ENCODE measurements around the gene PPP1R14B. TPM values are rescaled to one million over a fixed set of nuclear protein-coding genes. Genes with fewer than 3 reads are reported as not detected.

Gene PPP1R14B
- total and polyA plus RNA-seq, 2 of the 13 experiments (the other 11 are each of a cell fraction or from before 2014, with no cell fraction given) = 110 to 148 TPM

- TF ChIP-seq XRCC5 (optimal IDR thresholded peaks at IDR 0.05; ENCODE audit: low read length) (no peak), ZFX (CRISPR knock-in tag; IDR thresholded peaks at IDR 0.05; ENCODE audit: low read depth) (peak; percentile 59; the same call in 1 of the 2 replicates), ZNF572 (CRISPR knock-in tag; IDR thresholded peaks at IDR 0.05) (no peak), ZNF513 (CRISPR knock-in tag; conservative IDR thresholded peaks at IDR 0.05) (no peak), FOXA1 (IDR thresholded peaks at IDR 0.05) (no peak), FOXA1 (CRISPR knock-in tag; IDR thresholded peaks at IDR 0.05) (no peak), ZNF75D (CRISPR knock-in tag; IDR thresholded peaks at IDR 0.05; ENCODE audit: borderline replicate concordance) (no peak), AFF4 (CRISPR knock-in tag; IDR thresholded peaks at IDR 0.05) (no peak), KDM3A (CRISPR knock-in tag; IDR thresholded peaks at IDR 0.05; ENCODE audit: low read depth) (no peak; the same call in 1 of the 2 replicates), SP140L (CRISPR knock-in tag; IDR thresholded peaks at IDR 0.05; ENCODE audit: borderline replicate concordance) (no peak), ZNF333 (CRISPR knock-in tag; IDR thresholded peaks at IDR 0.05; ENCODE audit: borderline replicate concordance) (0 out of 2 replicates have a peak, but pooled peaks have one; percentile 20), PTBP1 (IDR thresholded peaks at IDR 0.05; ENCODE audit: low read depth, low read length, poor library complexity, severe bottlenecking) (no peak), DDIT3 (CRISPR knock-in tag; IDR thresholded peaks at IDR 0.05) (no peak), NRL (CRISPR knock-in tag; IDR thresholded peaks at IDR 0.05; ENCODE audit: borderline replicate concordance) (peak; percentile 75; the same call in 1 of the 2 replicates), THAP11 (CRISPR knock-in tag; IDR thresholded peaks at IDR 0.05) (peak; percentile 23; the same call in 1 of the 2 replicates), HDAC2 (CRISPR knock-in tag; IDR thresholded peaks at IDR 0.05) (no peak), ZNF781 (CRISPR knock-in tag; IDR thresholded peaks at IDR 0.05; ENCODE audit: borderline replicate concordance, not compliant biosample characterization) (no peak), ZNF562 (CRISPR knock-in tag; IDR thresholded peaks at IDR 0.05; ENCODE audit: borderline replicate concordance) (no peak), POGZ (CRISPR knock-in tag; IDR thresholded peaks at IDR 0.05) (no peak), ZNF331 (CRISPR knock-in tag; IDR thresholded peaks at IDR 0.05) (no peak), RAD51 (IDR thresholded peaks at IDR 0.05; ENCODE audit: borderline replicate concordance) (no peak), KLF11 (CRISPR knock-in tag; IDR thresholded peaks at IDR 0.05) (no peak), CERS6 (CRISPR knock-in tag; IDR thresholded peaks at IDR 0.05) (no peak), CBX5 (CRISPR knock-in tag; IDR thresholded peaks at IDR 0.05; ENCODE audit: borderline replicate concordance) (no peak), DR1 (CRISPR knock-in tag; IDR thresholded peaks at IDR 0.05) (no peak), MBNL3 (CRISPR knock-in tag; conservative IDR thresholded peaks at IDR 0.05) (no peak)
These were observed 11.9 kb downstream of the PPP1R14B start (continued) for GRCh38 chr11:64234647-64235379.

Measured in HepG2 (cell line).